GM23248 (cell line): ENCODE measurements around the gene CEACAM3. TPM values are rescaled to one million over a fixed set of nuclear protein-coding genes. Genes with fewer than 3 reads are reported as not detected.
"Not testable (repeated sequence)": the region's sequence is repeated elsewhere in the genome, so short reads cannot be mapped to it uniquely, and the experiment has no call there.

Source experiments
- DNase-seq: peaks from one replicate; pipeline ENCODE4 v3.0.0-alpha.2; 2015
- H2AFZ ChIP-seq: fragments of 200-600 bp; sonication (generic); 2 replicates; pipeline ENCODE4 v1.6.1; 2016; ENCODE audit warnings: antibody characterized with exemption
- H3F3A ChIP-seq: fragments of 200-600 bp; sonication (generic); 2 replicates; pipeline ENCODE4 v1.6.1; 2016; ENCODE audit warnings: mild to moderate bottlenecking, antibody characterized with exemption, mixed run types; ENCODE audit not compliant: insufficient read depth
- H3K27ac ChIP-seq: fragments of 200-600 bp; sonication (generic); 2 replicates; pipeline ENCODE4 v1.5.1; 2016; ENCODE audit warnings: mild to moderate bottlenecking
- H3K27me3 ChIP-seq: fragments of 200-600 bp; sonication (generic); replicated peaks from 2 replicates; pipeline ENCODE4 v1.6.1; 2016; ENCODE audit warnings: mild to moderate bottlenecking; ENCODE audit not compliant: insufficient read depth
- H3K36me3 ChIP-seq: fragments of 200-600 bp; sonication (generic); 2 replicates; pipeline ENCODE4 v1.6.1; 2016; ENCODE audit warnings: low read depth, mild to moderate bottlenecking
- H3K4me1 ChIP-seq: fragments of 200-600 bp; sonication (generic); 2 replicates; pipeline ENCODE4 v1.6.1; 2016; ENCODE audit warnings: mild to moderate bottlenecking; ENCODE audit not compliant: insufficient read depth
- H3K4me2 ChIP-seq: fragments of 200-600 bp; sonication (generic); one replicate; pipeline ENCODE4 v1.6.1; 2016; ENCODE audit warnings: mild to moderate bottlenecking; ENCODE audit not compliant: unreplicated experiment
- H3K4me3 ChIP-seq: fragments of 200-600 bp; sonication (generic); 2 replicates; pipeline ENCODE4 v1.5.1; 2016; ENCODE audit warnings: mild to moderate bottlenecking
- H3K79me2 ChIP-seq: fragments of 200-600 bp; sonication (generic); 2 replicates; pipeline ENCODE4 v1.6.1; 2016; ENCODE audit warnings: mild to moderate bottlenecking; ENCODE audit not compliant: insufficient read depth
- H3K9ac ChIP-seq: fragments of 200-600 bp; sonication (generic); 2 replicates; pipeline ENCODE4 v1.6.1; 2016; ENCODE audit warnings: mild to moderate bottlenecking
- H3K9me2 ChIP-seq: fragments of 200-600 bp; sonication (generic); 2 replicates; pipeline ENCODE4 v1.6.1; 2016; ENCODE audit warnings: mixed run types, mild to moderate bottlenecking, moderate library complexity; ENCODE audit not compliant: insufficient read depth
- H3K9me3 ChIP-seq: fragments of 200-600 bp; sonication (generic); one replicate; pipeline ENCODE4 v1.6.1; 2017; ENCODE audit warnings: low read depth
- H4K20me1 ChIP-seq: fragments of 200-600 bp; sonication (generic); 2 replicates; pipeline ENCODE4 v1.6.0; 2016; ENCODE audit not compliant: insufficient read depth
- EZH2 ChIP-seq: fragments of 200-600 bp; sonication (generic); IDR thresholded peaks from 2 replicates; pipeline ENCODE4 v1.6.1; 2018; ENCODE audit warnings: antibody characterized with exemption, mild to moderate bottlenecking; ENCODE audit not compliant: insufficient read depth, poor library complexity, severe bottlenecking
- EZH2phosphoT487 ChIP-seq: fragments of 200-600 bp; sonication (generic); IDR thresholded peaks from 2 replicates; pipeline ENCODE4 v1.6.1; 2018; ENCODE audit warnings: antibody characterized with exemption, moderate library complexity, mild to moderate bottlenecking, low read depth; ENCODE audit not compliant: insufficient read depth
- WGBS, 2 experiments: methylation state at CpG; one replicate each; pipeline ENCODE4 v1.1.6; 2015 to 2017; ENCODE audit warnings: low lambda C conversion rate in 2 of 2, low coverage in 1 of 2; ENCODE audit errors: missing lambda C conversion rate in 2 of 2; 5-methylcytosine and 5-hydroxymethylcytosine counted together
- in situ Hi-C: fragments of 300-500 bp; cut with MboI; formaldehyde crosslinking; loops from 2 replicates; pipeline ENCODE4 v1.15.0; 2020
- polyA plus RNA-seq: library from polyadenylated mRNA; unstranded; fragments of >200 nt; fragmentation: Nextera tagmentation; extraction: Ambion mirVana; gene quantifications from 2 replicates; pipeline ENCODE4 v1.2.1, GENCODE V29; 2016
- total RNA-seq: library from RNA; depleted of rRNA; stranded (reverse); fragments of >200 nt; shearing (Covaris generic); gene quantifications from 2 replicates; pipeline ENCODE4 v1.2.3, GENCODE V29; 2014

CEACAM3 gene
- total and polyA plus RNA-seq, 2 experiments from 2014 or later, result not detected

- H3K9me3 ChIP-seq, result no peaks in the 10 kb centered on the region
- H3K4me3 ChIP-seq, result no peak overlapping the region
- WGBS, 2 experiments, result 1 to 2% methylated on average over 12 of the region's 12 CpGs
- in situ Hi-C loops, result no loop called here
- no peak overlapping the region for H3K9ac ChIP-seq
- H2AFZ ChIP-seq, result no peak overlapping the region
- H3K36me3 ChIP-seq, result no peaks in the 10 kb centered on the region
- no peak overlapping the region for H3K27ac ChIP-seq
- no peaks in the 10 kb centered on the region for H4K20me1 ChIP-seq
- no peaks in the 10 kb centered on the region for H3K4me1 ChIP-seq
- H3K9me2 ChIP-seq, result no peaks in the 10 kb centered on the region
- H3K79me2 ChIP-seq, result no peaks in the 10 kb centered on the region
- H3K27me3 ChIP-seq, result peaks cover 15% of the 10 kb centered on the region
- H3F3A ChIP-seq, result no peaks in the 10 kb centered on the region
- H3K4me2 ChIP-seq, result no peak overlapping the region
- no peak for TF ChIP-seq EZH2
- TF ChIP-seq EZH2phosphoT487, result no peak
- peak; percentile 52 for DNase-seq
Observed at GRCh38 chr19:41753159-41753558, 43.2 kb upstream of the CEACAM3 start.

GRCh38 chr19:41753936-41754529 is 42.4 kb upstream of the CEACAM3 start:
- Histone ChIP-seq H3K9me2 (no peaks in the 10 kb centered on the region), H2AFZ (no peak overlapping the region), H3K9me3 (no peaks in the 10 kb centered on the region), H3K4me2 (no peak overlapping the region), H3F3A (no peaks in the 10 kb centered on the region), H3K36me3 (no peaks in the 10 kb centered on the region), H3K27ac (no peak overlapping the region), H3K4me3 (no peak overlapping the region), H3K9ac (no peak overlapping the region), H3K27me3 (peaks cover 12% of the 10 kb centered on the region), H4K20me1 (no peaks in the 10 kb centered on the region), H3K79me2 (no peaks in the 10 kb centered on the region), H3K4me1 (no peaks in the 10 kb centered on the region)
- 1 to 2% methylated on average over 4 of the region's 4 CpGs for WGBS, 2 experiments
- no peak for TF ChIP-seq EZH2phosphoT487
- TF ChIP-seq EZH2, result no peak
- in situ Hi-C loops, result no loop called here
- peak; percentile 41 for DNase-seq

- Histone ChIP-seq H2AFZ (no peak within 1 kb of the TSS), H3K79me2 (no peaks in the 10 kb centered on the region), H3K36me3 (no peaks in the 10 kb centered on the region), H3K9me3 (no peaks in the 10 kb centered on the region), H3K9ac (no peak within 1 kb of the TSS), H3K27me3 (peaks cover 26% of the 10 kb centered on the region), H3K9me2 (no peaks in the 10 kb centered on the region), H3K4me3 (no peak within 1 kb of the TSS), H3K4me1 (no peaks in the 10 kb centered on the region), H3K4me2 (no peak within 1 kb of the TSS), H3K27ac (no peak within 1 kb of the TSS), H4K20me1 (no peaks in the 10 kb centered on the region), H3F3A (no peaks in the 10 kb centered on the region)
- DNase-seq, result no peak
- 0 to 6% methylated on average over 3 of the region's 3 CpGs for WGBS, 2 experiments
- TF ChIP-seq EZH2 (no peak), EZH2phosphoT487 (no peak)
- in situ Hi-C loops, result no loop called here
Observed at GRCh38 chr19:41755328-41755913, 41.0 kb upstream of the CEACAM3 start, which contains the start of gene CEACAM6. Gene CEACAM6, plus strand, starts transcription at chr19:41755530. Its CDS starts 109 bp downstream, at chr19:41755639.

GRCh38 chr19:41758846-41759245 is 37.5 kb upstream of the CEACAM3 start:
- H3K4me1 ChIP-seq, result no peaks in the 10 kb centered on the region
- H3F3A ChIP-seq, result no peaks in the 10 kb centered on the region
- DNase-seq, result no peak
- H3K27ac ChIP-seq, result no peak overlapping the region
- no peaks in the 10 kb centered on the region for H3K79me2 ChIP-seq
- no peaks in the 10 kb centered on the region for H3K9me3 ChIP-seq
- no peaks in the 10 kb centered on the region for H4K20me1 ChIP-seq
- no peak overlapping the region for H3K9ac ChIP-seq
- H3K4me3 ChIP-seq, result no peak overlapping the region
- H3K9me2 ChIP-seq, result no peaks in the 10 kb centered on the region
- H3K4me2 ChIP-seq, result no peak overlapping the region
- peaks cover 22% of the 10 kb centered on the region for H3K27me3 ChIP-seq
- in situ Hi-C loops, result no loop called here
- WGBS, 2 experiments, result 30 to 38% methylated on average over 9 of the region's 9 CpGs
- H2AFZ ChIP-seq, result no peak overlapping the region
- TF ChIP-seq EZH2phosphoT487, result no peak
- no peak for TF ChIP-seq EZH2
- H3K36me3 ChIP-seq, result no peaks in the 10 kb centered on the region

GRCh38 chr19:41767115-41767514 is 29.3 kb upstream of the CEACAM3 start:
- H3K4me2 ChIP-seq, result no peak overlapping the region
- peaks cover 27% of the 10 kb centered on the region for H3K27me3 ChIP-seq
- TF ChIP-seq EZH2 (no peak), EZH2phosphoT487 (no peak)
- in situ Hi-C loops, result no loop called here
- H3K4me3 ChIP-seq, result no peak overlapping the region
- no peaks in the 10 kb centered on the region for H3K9me2 ChIP-seq
- no peak overlapping the region for H3K9ac ChIP-seq
- no peaks in the 10 kb centered on the region for H3K36me3 ChIP-seq
- no peaks in the 10 kb centered on the region for H4K20me1 ChIP-seq
- 42 to 50% methylated on average over 2 of the region's 2 CpGs for WGBS, 2 experiments
- no peak overlapping the region for H2AFZ ChIP-seq
- H3F3A ChIP-seq, result no peaks in the 10 kb centered on the region
- H3K9me3 ChIP-seq, result no peaks in the 10 kb centered on the region
- no peaks in the 10 kb centered on the region for H3K79me2 ChIP-seq
- no peak for DNase-seq
- H3K4me1 ChIP-seq, result no peaks in the 10 kb centered on the region
- H3K27ac ChIP-seq, result no peak overlapping the region

GRCh38 chr19:41768105-41768504 is 28.3 kb upstream of the CEACAM3 start:
- WGBS, 2 experiments, result 36 to 44% methylated on average over 5 of the region's 5 CpGs
- H3F3A ChIP-seq, H3K4me1 ChIP-seq, H2AFZ ChIP-seq, H3K36me3 ChIP-seq, H3K27ac ChIP-seq, H4K20me1 ChIP-seq, in situ Hi-C loops, DNase-seq, H3K4me3 ChIP-seq, H3K79me2 ChIP-seq, H3K9ac ChIP-seq, H3K9me3 ChIP-seq, H3K4me2 ChIP-seq, H3K9me2 ChIP-seq: not testable (repeated sequence)
- H3K27me3 ChIP-seq, result peaks cover 31% of the 10 kb centered on the region
